Measurements from ENCODE around the gene PIF1.

DNA sequence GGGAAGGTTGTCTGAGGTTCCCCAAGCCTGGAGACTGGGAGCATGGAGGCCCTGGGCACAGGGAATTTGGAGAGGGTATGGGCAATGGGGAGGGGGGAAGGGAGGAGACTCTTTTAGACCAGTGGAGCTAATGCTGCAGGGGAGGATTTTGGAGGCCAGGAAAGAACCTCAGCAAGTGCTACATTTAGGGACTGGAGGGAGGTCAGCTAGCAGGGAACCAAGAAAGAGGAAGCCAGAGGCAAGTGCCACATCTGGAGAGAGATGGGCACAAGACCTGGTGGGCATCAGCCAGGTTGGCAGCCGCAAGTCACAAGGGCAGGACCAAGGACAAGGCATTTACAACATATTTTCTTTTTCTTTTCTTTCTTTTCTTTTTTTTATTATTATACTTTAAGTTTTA lies 37.0 kb upstream of the PIF1 start:
- no peak for TF ChIP-seq CTCF (conservative IDR thresholded peaks at IDR 0.05; ENCODE audit: low read length)
- no peak for TF ChIP-seq EZH2phosphoT487 (IDR thresholded peaks at IDR 0.05; ENCODE audit: borderline replicate concordance)

Measured in Loucy (cell line).